ENCODE results near the gene RASGRF1.

RASGRF1 gene

GRCh38 chr15:78950902-78951840, 139.4 kb downstream of the RASGRF1 start:
- TF ChIP-seq ZBTB7A (tag by site-specific recombination; IDR thresholded peaks at IDR 0.05; ENCODE audit: low read depth): no peak
- TF ChIP-seq ZNF433 (tag by site-specific recombination; IDR thresholded peaks at IDR 0.05; ENCODE audit: low read depth): no peak
- TF ChIP-seq ZNF501 (tag by site-specific recombination; IDR thresholded peaks at IDR 0.05): no peak
- TF ChIP-seq OSR2 (tag by site-specific recombination; IDR thresholded peaks at IDR 0.05): peak; percentile 50
- Histone ChIP-seq H3K36me3 (ENCODE audit: control insufficient read depth in 2 of 2, insufficient read depth in 1 of 2, low read length in 2 of 2) (no peaks in the 10 kb centered on the region), H3K27ac (ENCODE audit: extremely low read depth, low read depth, low read length) (no peak overlapping the region), H3K4me1 (ENCODE audit: control insufficient read depth, insufficient read depth, low read length) (no peaks in the 10 kb centered on the region), H3K9me3 (ENCODE audit: control insufficient read depth, insufficient read depth, low read depth, low read length) (no peaks in the 10 kb centered on the region), H3K4me3 (ENCODE audit: low read depth, low read length) (no peak overlapping the region)
- ChIA-PET CTCF (interaction anchor here (0.6 kb wide), 1 partner anchor 258 kb away, joined by 3 read pairs; no protein-coding TSS in a partner anchor), POLR2A (no interaction called here)

GRCh38 chr15:78950343-78950742, 140.2 kb downstream of the RASGRF1 start:
- Histone ChIP-seq H3K4me1 (ENCODE audit: control insufficient read depth, insufficient read depth, low read length) (no peaks in the 10 kb centered on the region), H3K27ac (ENCODE audit: extremely low read depth, low read depth, low read length) (no peak overlapping the region), H3K4me3 (ENCODE audit: low read depth, low read length) (no peak overlapping the region), H3K36me3 (ENCODE audit: control insufficient read depth in 2 of 2, insufficient read depth in 1 of 2, low read length in 2 of 2) (no peaks in the 10 kb centered on the region), H3K9me3 (ENCODE audit: control insufficient read depth, insufficient read depth, low read depth, low read length) (no peaks in the 10 kb centered on the region)
- TF ChIP-seq ZNF449 (tag by site-specific recombination; IDR thresholded peaks at IDR 0.05) (no peak), ZNF701 (tag by site-specific recombination; IDR thresholded peaks at IDR 0.05) (no peak), KLF1 (tag by site-specific recombination; IDR thresholded peaks at IDR 0.05) (no peak), ZNF510 (tag by site-specific recombination; IDR thresholded peaks at IDR 0.05; ENCODE audit: insufficient replicate concordance) (no peak), ZNF529 (tag by site-specific recombination; IDR thresholded peaks at IDR 0.05; ENCODE audit: insufficient replicate concordance) (no peak), ZNF530 (tag by site-specific recombination; IDR thresholded peaks at IDR 0.05; ENCODE audit: low read depth) (no peak), ZNF274 (IDR thresholded peaks at IDR 0.05; ENCODE audit: low read length) (no peak), ZNF274 (tag by site-specific recombination; IDR thresholded peaks at IDR 0.05; ENCODE audit: borderline replicate concordance) (no peak), ZNF138 (tag by site-specific recombination; IDR thresholded peaks at IDR 0.05; ENCODE audit: borderline replicate concordance) (no peak), KLF17 (tag by site-specific recombination; IDR thresholded peaks at IDR 0.05) (no peak)
- ChIA-PET CTCF (no interaction called here), POLR2A (no interaction called here)

- ChIA-PET CTCF (interaction anchor here (0.7 kb wide), 1 partner anchor 396 kb away, joined by 5 read pairs; no protein-coding TSS in a partner anchor), POLR2A (no interaction called here)
- Histone ChIP-seq H3K4me3 (ENCODE audit: low read depth, low read length) (no peak overlapping the region), H3K36me3 (ENCODE audit: control insufficient read depth in 2 of 2, insufficient read depth in 1 of 2, low read length in 2 of 2) (no peaks in the 10 kb centered on the region), H3K4me1 (ENCODE audit: control insufficient read depth, insufficient read depth, low read length) (0 out of 2 replicates have a peak, but pooled peaks cover 2% of the 10 kb centered on the region), H3K27ac (ENCODE audit: extremely low read depth, low read depth, low read length) (no peak overlapping the region), H3K9me3 (ENCODE audit: control insufficient read depth, insufficient read depth, low read depth, low read length) (no peaks in the 10 kb centered on the region)
- TF ChIP-seq KLF9 (tag by site-specific recombination; IDR thresholded peaks at IDR 0.05; ENCODE audit: low read depth) (no peak), ZNF621 (tag by site-specific recombination; IDR thresholded peaks at IDR 0.05) (no peak), SCRT2 (tag by site-specific recombination; IDR thresholded peaks at IDR 0.05) (0 out of 2 replicates have a peak, but pooled peaks have one; percentile 13), FEZF1 (tag by site-specific recombination; IDR thresholded peaks at IDR 0.05) (no peak), ZNF211 (tag by site-specific recombination; IDR thresholded peaks at IDR 0.05; ENCODE audit: low read depth) (no peak), ZNF214 (tag by site-specific recombination; IDR thresholded peaks at IDR 0.05; ENCODE audit: borderline replicate concordance) (no peak)
Measured at GRCh38 chr15:78949461-78949860, 141.1 kb downstream of the RASGRF1 start.

All from HEK293 (cell line).